ENCODE data around the gene KDR. TPM values are rescaled to one million over a fixed set of nuclear protein-coding genes. Genes with fewer than 3 reads are reported as not detected.

KDR gene
- total and polyA plus RNA-seq, 4 donors, result 6.1 to 39.1 (median 24.6) TPM

DNA sequence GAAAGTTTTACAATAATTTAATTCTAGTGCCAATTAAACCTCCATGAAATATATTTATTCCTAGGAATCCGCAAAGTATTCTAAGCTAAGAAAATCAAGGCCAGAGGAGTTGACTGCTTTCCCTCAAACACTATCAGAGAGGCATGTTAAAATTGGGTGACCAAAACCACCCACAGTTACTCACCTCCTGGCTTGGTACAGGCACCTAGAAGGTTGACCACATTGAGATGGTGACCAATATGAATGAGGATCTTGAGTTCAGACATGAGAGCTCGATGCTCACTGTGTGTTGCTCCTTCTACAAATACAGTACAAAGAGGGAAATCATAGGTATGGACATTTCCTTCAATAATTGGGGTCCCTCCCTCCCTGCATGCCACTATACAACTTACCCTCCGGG lies 29.4 kb downstream of the KDR start:
- H3K36me3 ChIP-seq (ENCODE audit: control insufficient read depth in 4 of 4, insufficient read depth in 3 of 4, low read depth in 1 of 4, low read length in 3 of 4), result no peaks in the 10 kb centered on the region
- no peak overlapping the region for H3K9ac ChIP-seq (ENCODE audit: low read depth in 1 of 2, low read length in 2 of 2)
- no peaks in the 10 kb centered on the region for H3K27me3 ChIP-seq (ENCODE audit: control insufficient read depth in 4 of 4, insufficient read depth in 4 of 4, low read length in 3 of 4)
- WGBS, result 75% methylated on average over 3 of the region's 3 CpGs
- no peak for DNase-seq (ENCODE audit: low spot score)
- no peak overlapping the region for H3K27ac ChIP-seq (ENCODE audit: low read depth in 1 of 2, low read length in 2 of 2)
- H3K9me3 ChIP-seq (ENCODE audit: control insufficient read depth in 4 of 4, low read length in 3 of 4), result no peaks in the 10 kb centered on the region
- H3K4me3 ChIP-seq (ENCODE audit: low read depth in 1 of 3, low read length in 3 of 3), result no peak overlapping the region
- no peaks in the 10 kb centered on the region for H3K4me1 ChIP-seq (ENCODE audit: control insufficient read depth in 4 of 4, insufficient read depth in 4 of 4, low read length in 3 of 4)
- TF ChIP-seq NR2F2 (IDR thresholded peaks at IDR 0.05) (no peak), HNF4G (IDR thresholded peaks at IDR 0.05) (no peak), EGR1 (IDR thresholded peaks at IDR 0.05; ENCODE audit: low read depth in 2 of 2) (no peak), SP1 (IDR thresholded peaks at IDR 0.05) (no peak), RXRA (IDR thresholded peaks at IDR 0.05) (no peak), HNF4A (conservative IDR thresholded peaks at IDR 0.05) (no peak), JUND (IDR thresholded peaks at IDR 0.05) (no peak), TAF1 (conservative IDR thresholded peaks at IDR 0.05) (no peak), GABPA (IDR thresholded peaks at IDR 0.05 in 1 of 2, conservative IDR thresholded peaks at IDR 0.05 in 1 of 2) (no peak), FOXA2 (IDR thresholded peaks at IDR 0.05) (no peak), YY1 (IDR thresholded peaks at IDR 0.05) (no peak), RAD21 (IDR thresholded peaks at IDR 0.05) (no peak)
- TF ChIP-seq, protein P1, sequence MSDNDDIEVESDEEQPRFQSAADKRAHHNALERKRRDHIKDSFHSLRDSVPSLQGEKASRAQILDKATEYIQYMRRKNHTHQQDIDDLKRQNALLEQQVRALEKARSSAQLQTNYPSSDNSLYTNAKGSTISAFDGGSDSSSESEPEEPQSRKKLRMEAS (IDR thresholded peaks at IDR 0.05), result no peak
- TF ChIP-seq, protein P2, sequence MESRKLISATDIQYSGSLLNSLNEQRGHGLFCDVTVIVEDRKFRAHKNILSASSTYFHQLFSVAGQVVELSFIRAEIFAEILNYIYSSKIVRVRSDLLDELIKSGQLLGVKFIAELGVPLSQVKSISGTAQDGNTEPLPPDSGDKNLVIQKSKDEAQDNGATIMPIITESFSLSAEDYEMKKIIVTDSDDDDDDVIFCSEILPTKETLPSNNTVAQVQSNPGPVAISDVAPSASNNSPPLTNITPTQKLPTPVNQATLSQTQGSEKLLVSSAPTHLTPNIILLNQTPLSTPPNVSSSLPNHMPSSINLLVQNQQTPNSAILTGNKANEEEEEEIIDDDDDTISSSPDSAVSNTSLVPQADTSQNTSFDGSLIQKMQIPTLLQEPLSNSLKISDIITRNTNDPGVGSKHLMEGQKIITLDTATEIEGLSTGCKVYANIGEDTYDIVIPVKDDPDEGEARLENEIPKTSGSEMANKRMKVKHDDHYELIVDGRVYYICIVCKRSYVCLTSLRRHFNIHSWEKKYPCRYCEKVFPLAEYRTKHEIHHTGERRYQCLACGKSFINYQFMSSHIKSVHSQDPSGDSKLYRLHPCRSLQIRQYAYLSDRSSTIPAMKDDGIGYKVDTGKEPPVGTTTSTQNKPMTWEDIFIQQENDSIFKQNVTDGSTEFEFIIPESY (IDR thresholded peaks at IDR 0.05), result no peak
- TF ChIP-seq, protein P3, sequence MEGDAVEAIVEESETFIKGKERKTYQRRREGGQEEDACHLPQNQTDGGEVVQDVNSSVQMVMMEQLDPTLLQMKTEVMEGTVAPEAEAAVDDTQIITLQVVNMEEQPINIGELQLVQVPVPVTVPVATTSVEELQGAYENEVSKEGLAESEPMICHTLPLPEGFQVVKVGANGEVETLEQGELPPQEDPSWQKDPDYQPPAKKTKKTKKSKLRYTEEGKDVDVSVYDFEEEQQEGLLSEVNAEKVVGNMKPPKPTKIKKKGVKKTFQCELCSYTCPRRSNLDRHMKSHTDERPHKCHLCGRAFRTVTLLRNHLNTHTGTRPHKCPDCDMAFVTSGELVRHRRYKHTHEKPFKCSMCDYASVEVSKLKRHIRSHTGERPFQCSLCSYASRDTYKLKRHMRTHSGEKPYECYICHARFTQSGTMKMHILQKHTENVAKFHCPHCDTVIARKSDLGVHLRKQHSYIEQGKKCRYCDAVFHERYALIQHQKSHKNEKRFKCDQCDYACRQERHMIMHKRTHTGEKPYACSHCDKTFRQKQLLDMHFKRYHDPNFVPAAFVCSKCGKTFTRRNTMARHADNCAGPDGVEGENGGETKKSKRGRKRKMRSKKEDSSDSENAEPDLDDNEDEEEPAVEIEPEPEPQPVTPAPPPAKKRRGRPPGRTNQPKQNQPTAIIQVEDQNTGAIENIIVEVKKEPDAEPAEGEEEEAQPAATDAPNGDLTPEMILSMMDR (IDR thresholded peaks at IDR 0.05; ENCODE audit: low read depth, low read length, missing input control), result no peak
- TF ChIP-seq, protein P4, sequence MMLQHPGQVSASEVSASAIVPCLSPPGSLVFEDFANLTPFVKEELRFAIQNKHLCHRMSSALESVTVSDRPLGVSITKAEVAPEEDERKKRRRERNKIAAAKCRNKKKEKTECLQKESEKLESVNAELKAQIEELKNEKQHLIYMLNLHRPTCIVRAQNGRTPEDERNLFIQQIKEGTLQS (IDR thresholded peaks at IDR 0.05), result no peak
- TF ChIP-seq, protein P5, sequence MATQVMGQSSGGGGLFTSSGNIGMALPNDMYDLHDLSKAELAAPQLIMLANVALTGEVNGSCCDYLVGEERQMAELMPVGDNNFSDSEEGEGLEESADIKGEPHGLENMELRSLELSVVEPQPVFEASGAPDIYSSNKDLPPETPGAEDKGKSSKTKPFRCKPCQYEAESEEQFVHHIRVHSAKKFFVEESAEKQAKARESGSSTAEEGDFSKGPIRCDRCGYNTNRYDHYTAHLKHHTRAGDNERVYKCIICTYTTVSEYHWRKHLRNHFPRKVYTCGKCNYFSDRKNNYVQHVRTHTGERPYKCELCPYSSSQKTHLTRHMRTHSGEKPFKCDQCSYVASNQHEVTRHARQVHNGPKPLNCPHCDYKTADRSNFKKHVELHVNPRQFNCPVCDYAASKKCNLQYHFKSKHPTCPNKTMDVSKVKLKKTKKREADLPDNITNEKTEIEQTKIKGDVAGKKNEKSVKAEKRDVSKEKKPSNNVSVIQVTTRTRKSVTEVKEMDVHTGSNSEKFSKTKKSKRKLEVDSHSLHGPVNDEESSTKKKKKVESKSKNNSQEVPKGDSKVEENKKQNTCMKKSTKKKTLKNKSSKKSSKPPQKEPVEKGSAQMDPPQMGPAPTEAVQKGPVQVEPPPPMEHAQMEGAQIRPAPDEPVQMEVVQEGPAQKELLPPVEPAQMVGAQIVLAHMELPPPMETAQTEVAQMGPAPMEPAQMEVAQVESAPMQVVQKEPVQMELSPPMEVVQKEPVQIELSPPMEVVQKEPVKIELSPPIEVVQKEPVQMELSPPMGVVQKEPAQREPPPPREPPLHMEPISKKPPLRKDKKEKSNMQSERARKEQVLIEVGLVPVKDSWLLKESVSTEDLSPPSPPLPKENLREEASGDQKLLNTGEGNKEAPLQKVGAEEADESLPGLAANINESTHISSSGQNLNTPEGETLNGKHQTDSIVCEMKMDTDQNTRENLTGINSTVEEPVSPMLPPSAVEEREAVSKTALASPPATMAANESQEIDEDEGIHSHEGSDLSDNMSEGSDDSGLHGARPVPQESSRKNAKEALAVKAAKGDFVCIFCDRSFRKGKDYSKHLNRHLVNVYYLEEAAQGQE (IDR thresholded peaks at IDR 0.05), result no peak

DNA sequence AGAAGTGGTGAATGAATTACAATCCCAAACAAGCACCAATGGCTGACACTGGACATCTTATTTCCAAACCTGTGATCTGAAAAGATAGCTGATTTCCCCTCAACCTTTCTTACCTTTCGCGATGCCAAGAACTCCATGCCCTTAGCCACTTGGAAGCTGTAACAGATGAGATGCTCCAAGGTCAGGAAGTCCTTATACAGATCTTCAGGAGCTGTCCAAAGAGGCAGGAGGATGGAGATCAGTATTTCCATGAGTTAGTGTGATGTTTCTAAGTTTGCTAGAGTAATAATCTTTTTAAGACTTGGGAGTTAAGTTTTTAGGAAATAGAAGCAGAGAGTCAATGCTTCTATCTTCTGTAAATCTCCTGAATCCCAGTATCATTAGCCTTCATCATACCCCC lies 32.9 kb downstream of the KDR start:
- DNase-seq (ENCODE audit: low spot score), result no peak
- H3K36me3 ChIP-seq (ENCODE audit: control insufficient read depth in 4 of 4, insufficient read depth in 3 of 4, low read depth in 1 of 4, low read length in 3 of 4), result no peaks in the 10 kb centered on the region
- no peak overlapping the region for H3K27ac ChIP-seq (ENCODE audit: low read depth in 1 of 2, low read length in 2 of 2)
- H3K4me1 ChIP-seq (ENCODE audit: control insufficient read depth in 4 of 4, insufficient read depth in 4 of 4, low read length in 3 of 4), result no peaks in the 10 kb centered on the region
- no peaks in the 10 kb centered on the region for H3K27me3 ChIP-seq (ENCODE audit: control insufficient read depth in 4 of 4, insufficient read depth in 4 of 4, low read length in 3 of 4)
- H3K4me3 ChIP-seq (ENCODE audit: low read depth in 1 of 3, low read length in 3 of 3), result no peak overlapping the region
- H3K9ac ChIP-seq (ENCODE audit: low read depth in 1 of 2, low read length in 2 of 2), result no peak overlapping the region
- H3K9me3 ChIP-seq (ENCODE audit: control insufficient read depth in 4 of 4, low read length in 3 of 4), result no peaks in the 10 kb centered on the region
- 84% methylated on average over 2 of the region's 2 CpGs for WGBS
- TF ChIP-seq FOXA2 (IDR thresholded peaks at IDR 0.05), result no peak
- no peak for TF ChIP-seq HNF4A (conservative IDR thresholded peaks at IDR 0.05)
- TF ChIP-seq, protein P4 (IDR thresholded peaks at IDR 0.05), result no peak
- TF ChIP-seq HNF4G (IDR thresholded peaks at IDR 0.05), result no peak
- TF ChIP-seq NR2F2 (IDR thresholded peaks at IDR 0.05), result no peak
- TF ChIP-seq EGR1 (IDR thresholded peaks at IDR 0.05; ENCODE audit: low read depth in 2 of 2), result no peak
- TF ChIP-seq YY1 (IDR thresholded peaks at IDR 0.05), result no peak
- TF ChIP-seq, protein P1 (IDR thresholded peaks at IDR 0.05), result no peak
- TF ChIP-seq, protein P3 (IDR thresholded peaks at IDR 0.05; ENCODE audit: low read depth, low read length, missing input control), result no peak
- no peak for TF ChIP-seq TAF1 (conservative IDR thresholded peaks at IDR 0.05)
- TF ChIP-seq SP1 (IDR thresholded peaks at IDR 0.05), result no peak
- no peak for TF ChIP-seq JUND (IDR thresholded peaks at IDR 0.05)
- no peak for TF ChIP-seq FOXA1 (IDR thresholded peaks at IDR 0.05)
